AG08396 (cell line): Measurements from ENCODE around the gene MYPN.
"Not testable (repeated sequence)": the region's sequence is repeated elsewhere in the genome, so short reads cannot be mapped to it uniquely, and the experiment has no call there.

Source experiments
- DNase-seq: peaks from one replicate; pipeline ENCODE4 v3.0.0; 2012; ENCODE audit warnings: low spot score, mixed read lengths

The MYPN gene, protein sequence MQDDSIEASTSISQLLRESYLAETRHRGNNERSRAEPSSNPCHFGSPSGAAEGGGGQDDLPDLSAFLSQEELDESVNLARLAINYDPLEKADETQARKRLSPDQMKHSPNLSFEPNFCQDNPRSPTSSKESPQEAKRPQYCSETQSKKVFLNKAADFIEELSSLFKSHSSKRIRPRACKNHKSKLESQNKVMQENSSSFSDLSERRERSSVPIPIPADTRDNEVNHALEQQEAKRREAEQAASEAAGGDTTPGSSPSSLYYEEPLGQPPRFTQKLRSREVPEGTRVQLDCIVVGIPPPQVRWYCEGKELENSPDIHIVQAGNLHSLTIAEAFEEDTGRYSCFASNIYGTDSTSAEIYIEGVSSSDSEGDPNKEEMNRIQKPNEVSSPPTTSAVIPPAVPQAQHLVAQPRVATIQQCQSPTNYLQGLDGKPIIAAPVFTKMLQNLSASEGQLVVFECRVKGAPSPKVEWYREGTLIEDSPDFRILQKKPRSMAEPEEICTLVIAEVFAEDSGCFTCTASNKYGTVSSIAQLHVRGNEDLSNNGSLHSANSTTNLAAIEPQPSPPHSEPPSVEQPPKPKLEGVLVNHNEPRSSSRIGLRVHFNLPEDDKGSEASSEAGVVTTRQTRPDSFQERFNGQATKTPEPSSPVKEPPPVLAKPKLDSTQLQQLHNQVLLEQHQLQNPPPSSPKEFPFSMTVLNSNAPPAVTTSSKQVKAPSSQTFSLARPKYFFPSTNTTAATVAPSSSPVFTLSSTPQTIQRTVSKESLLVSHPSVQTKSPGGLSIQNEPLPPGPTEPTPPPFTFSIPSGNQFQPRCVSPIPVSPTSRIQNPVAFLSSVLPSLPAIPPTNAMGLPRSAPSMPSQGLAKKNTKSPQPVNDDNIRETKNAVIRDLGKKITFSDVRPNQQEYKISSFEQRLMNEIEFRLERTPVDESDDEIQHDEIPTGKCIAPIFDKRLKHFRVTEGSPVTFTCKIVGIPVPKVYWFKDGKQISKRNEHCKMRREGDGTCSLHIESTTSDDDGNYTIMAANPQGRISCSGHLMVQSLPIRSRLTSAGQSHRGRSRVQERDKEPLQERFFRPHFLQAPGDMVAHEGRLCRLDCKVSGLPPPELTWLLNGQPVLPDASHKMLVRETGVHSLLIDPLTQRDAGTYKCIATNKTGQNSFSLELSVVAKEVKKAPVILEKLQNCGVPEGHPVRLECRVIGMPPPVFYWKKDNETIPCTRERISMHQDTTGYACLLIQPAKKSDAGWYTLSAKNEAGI (N-terminal part only)

DNA sequence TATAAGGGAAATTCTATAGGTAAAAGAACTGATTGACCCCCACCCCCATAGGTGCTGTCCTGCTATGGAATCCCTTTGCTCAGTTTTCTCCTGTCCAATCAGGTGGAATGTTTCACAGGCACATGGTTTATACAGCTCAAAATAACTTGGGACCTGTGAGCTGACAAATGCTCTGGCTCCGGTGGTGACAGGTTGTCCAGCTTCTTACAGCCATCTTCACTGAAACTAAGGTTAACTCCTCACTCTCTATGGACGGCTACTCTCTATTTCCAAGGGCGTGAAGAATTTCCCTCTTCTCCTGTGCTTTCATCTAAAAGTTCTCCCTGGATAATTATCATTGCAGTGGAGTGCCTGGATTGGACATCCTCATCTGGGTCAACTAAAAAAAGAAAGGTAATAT is at the start of gene MYPN:
MYPN (plus strand) TSS at position 158 of the 400 bp plus-strand sequence. CDS start 11,951 bp downstream, outside the sequence.
- no peak for DNase-seq

DNA sequence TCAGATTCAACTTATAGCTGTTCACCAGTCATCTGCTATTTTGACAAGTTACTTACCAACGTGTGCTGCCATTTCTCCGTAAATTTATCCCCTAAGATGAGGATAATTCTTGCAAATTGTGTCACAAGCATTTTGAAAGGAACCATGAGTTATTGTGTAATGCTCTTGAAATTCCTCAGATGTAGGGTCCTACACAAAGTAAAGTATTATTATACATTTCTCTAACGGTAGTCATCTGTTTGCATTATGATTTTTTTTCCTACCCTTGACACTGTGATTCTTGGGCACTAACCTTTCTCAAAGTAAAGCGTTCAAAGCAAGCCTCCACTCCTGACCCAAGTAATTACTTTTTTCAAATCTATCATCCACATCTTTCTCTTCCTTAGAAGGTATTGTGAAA is 42.3 kb upstream of the MYPN start:
- DNase-seq, result no peak

DNA sequence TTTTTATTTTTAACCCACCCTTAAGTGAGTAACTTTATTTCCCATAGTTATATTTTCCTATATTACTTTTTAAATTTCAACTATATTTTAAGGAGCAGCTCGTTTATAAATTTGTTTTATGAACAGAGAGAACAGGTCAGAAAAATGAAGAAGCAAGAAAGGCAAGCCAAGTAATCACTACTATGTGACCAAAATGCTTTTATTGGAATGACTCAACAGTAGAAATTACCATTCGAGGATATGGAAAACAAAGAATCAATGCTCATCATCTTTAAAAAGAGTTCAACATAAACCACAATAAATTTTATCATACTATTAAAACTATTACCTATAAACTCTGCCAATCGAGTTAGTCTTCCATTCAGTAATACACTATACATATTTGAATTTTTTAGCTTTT is 41.8 kb upstream of the MYPN start:
- no peak for DNase-seq

DNA sequence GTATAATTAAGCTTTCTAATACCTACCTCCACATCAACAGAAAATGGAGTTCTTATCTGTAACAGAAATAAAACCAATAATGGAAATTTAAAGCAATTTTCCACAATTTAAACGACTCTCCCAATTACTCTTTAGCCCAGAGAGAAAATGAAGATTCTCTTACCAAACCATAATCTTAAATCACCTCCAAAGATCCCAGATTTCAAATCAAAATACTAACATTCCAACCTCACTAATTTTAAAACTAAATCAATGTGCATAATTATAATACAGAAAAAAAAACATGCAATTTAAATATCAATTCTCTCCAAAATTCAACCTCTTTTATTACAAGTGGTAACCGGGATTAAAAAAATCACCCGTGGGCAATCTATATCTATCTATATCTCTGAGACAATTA is 35.7 kb upstream of the MYPN start:
- no peak for DNase-seq

DNA sequence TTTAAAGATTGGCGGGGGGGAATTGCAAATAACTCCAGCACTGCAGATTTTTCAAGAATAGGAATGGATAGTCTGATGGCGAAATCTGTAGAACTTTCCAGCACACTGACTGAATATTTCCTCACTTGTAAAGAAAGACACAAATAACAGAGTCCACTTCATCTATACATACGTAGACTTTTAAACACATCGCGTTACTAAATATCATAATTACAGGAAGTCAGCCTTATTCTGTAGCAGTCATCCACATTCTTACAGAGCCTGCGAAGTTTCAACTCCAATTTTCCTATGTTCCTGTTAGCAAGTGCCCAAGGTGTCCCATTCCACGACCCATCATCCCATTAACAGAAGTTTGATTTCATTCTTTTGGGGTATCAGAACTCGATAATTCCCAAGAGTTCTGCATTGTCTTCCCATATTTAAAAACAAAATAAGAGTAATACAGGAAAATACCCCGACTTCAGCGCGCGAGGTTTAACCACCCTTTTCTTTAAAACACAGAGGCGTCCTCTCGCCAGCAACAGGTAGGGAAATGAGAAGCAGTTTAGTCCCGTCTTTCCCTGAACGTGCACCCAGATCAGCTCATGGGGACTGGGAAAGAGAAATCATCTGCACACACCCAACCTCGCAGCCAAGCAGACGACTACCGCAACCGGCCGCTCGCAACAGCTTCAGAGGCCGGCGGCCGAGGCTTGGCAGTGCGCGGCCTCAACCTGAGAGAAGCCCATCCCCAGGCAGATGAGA is 35.1 kb upstream of the MYPN start:
- DNase-seq, result no peak

DNA sequence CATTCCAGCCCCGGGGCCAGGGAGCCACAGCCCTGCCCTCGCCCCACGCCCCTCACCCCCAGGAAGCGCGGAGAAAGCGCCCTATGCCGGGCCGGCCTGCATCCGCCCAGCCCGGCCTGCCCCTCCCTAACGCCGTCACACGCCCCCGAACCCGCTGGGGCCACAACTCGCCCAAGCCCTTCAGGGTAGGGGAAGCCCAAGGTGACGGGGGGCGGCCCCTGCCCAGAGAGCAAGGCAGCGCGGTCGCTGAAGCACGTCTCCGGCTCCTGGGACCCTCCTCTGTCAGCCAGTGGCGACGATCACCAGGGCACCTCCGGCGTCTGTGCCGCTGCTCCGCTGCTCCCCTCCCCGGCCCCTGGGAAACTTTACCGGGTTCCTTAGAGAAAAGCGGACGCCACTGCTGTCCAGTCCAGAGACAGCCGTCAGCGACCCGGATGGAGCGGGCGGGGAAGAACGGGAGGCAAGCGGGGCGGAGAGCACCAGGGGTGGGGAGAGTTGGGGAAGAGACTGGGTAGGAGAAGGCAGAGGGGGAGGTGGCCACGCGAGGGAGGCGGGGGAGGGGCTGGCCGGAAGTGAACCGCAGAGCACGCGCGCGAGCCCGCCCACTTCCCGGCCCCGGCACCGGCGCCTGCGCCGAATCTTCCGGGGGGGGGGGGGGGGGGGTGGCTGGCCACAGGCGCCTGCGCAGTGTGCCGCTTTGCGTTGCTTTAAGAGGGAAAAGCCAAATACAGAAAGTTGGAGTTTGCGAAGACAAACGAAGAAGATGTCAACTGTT is 34.3 kb upstream of the MYPN start, which contains the start of gene HERC4:
HERC4 (minus strand) TSS at position 509 of the 775 bp plus-strand sequence. CDS start 2,175 bp downstream, outside the sequence.
- DNase-seq, result peak; percentile 99

DNA sequence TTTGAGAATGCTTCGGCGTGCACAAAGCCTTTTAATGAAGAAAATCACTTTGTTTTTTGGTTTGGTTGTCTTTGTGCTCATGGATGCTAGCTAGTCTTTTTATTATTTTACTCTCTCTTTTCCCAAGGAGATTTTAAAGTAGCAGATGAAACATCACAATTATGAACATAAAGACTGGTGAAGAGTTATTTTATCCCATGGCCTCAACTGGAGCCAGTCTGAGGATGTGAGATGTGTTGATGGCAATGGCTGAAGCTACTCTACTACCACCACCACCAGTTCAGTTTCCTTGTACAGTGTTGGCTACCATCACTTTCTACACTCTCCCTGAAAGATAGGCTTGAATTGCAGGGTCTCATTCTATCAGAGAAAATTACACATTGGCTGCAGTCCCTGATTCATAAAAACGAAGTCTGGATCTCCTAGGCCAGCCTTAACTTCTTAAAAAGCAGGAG is 33.7 kb upstream of the MYPN start:
- DNase-seq, result no peak

DNA sequence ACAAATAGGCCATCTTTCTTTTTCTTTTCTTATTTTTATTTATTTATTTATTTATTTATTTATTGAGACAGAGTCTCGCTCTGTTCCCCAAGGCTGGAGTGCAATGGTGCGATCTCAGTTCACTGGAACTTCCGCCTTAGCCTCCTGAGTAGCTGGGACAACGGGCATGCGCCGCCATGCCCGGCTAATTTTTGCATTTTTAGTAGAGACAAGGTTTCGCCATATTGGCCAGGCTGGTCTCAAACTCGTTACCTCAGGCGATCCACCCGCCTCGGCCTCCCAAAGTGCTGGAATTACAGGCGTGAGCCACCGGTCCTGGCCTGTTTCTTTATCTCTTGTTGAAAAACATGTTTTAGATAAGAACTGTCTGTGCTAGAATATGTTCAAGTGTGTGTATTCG is 33.2 kb upstream of the MYPN start:
- DNase-seq, result not testable (repeated sequence)

DNA sequence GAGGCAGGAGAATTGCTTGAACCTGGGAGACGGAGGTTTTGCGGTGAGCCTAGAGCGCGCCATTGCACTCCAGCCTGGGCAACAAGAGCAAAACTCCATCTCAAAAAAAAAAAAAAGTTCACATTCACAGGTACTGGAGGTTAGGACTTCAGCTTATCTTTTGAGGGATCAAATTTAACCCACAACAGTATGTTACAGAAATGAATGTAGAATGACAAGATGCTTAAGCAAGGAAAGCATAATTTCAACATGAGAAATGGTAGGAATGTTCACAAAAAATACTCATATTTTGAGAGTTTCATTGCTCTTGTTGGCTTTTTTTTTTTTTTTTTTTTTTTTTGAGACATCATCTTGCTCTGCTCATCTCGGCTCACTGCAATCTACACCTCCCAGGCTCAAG is 32.3 kb upstream of the MYPN start:
- no peak for DNase-seq

DNA sequence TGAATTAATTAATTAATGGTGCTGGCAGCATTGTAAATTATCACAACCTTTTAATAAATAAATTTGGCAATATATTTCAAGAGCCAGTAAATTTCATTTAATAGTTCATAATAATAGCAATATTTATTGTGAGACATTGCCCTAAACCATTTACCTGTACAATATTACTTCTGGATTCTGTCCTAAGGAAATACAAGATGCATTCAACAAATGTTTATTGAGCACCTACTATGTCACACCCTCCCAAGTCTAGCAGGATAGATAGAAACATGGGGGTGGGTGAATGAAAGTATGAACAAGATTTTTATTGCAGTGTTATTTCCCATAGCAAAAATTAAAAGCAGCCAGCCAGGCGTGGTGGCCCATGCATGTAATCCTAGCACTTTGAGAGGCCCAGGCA is 29.9 kb upstream of the MYPN start:
- DNase-seq, result no peak

DNA sequence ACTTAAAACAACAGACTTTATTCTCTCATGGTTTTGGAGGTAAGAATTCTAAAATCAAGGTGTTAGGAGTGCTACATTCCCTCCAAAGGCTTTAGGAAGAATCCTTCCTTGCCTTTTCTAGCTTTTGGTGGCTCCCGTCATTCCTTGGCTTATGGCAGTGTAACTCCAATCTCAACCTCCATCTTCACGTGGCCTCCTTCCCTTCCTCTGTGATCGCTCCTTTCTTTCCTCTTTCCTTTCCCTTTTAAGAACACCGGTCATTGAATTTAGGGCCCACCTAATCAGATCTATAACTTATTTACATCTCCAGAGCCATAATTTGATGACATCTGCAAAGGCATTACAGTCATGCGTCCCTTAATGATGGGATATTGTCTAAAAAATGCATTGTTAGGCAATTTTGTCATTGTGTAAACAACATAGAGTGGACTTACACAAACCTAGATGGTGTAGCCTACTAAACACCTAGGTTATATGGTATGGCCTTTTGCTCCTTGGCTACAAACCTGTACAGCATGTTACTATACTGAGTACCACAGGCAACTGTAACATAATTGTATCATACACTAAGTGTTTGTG is 28.3 kb upstream of the MYPN start:
- DNase-seq, result no peak

DNA sequence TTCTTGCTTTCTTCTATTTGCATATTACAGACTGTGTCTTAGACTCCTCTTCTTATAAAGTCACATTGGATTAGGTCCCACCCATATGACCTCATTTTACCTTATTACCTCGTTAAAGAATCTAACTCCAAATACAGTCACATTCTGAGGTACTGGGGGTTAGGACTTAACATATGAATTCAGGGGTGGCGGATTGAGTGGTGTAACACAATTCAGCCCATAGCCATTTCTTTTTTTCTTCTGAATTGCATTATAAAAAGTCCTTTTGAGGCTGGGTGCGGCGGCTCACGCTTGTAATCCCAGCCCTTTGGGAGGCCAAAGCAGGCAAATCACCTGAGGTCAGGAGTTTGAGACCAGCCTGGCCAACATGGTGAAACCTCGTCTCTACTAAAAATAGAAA is 27.4 kb upstream of the MYPN start:
- no peak for DNase-seq

DNA sequence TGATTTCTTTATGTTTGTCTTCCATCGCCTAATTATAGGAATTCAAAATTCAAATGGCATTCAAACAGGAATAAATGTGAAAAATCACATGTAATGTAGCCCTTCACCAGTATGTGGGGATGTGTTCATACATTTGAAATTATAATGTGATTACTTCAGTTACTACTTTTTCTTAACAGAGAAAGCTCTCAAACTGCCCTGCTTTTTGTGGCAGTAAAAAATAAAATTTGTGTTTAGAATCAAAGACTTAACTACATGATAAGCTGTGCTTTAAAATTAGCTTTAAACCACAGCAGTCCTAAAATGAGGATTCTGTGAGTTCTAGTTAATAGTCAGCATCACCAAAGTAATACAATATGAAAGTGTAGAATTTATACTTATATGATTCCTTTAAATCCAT is 26.4 kb upstream of the MYPN start:
- no peak for DNase-seq

DNA sequence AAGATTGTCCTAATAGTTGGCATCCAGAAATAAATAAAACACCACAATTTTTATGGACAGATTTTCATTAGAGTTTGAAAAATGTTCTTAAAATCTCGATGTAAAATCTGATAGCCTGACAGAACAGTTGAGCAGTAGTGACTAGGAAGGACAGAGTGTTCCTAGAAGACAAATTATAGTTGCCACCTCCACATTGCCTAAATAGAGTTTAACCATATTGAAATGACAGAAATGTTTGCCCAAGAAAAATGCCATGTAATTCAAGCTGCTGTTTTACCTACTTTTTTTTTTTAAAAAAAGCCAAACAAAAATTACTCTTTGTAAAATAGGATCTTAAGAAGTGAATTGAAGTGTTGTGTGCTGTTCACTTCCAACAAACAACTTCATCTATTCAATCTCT is 25.3 kb upstream of the MYPN start:
- DNase-seq, result no peak

DNA sequence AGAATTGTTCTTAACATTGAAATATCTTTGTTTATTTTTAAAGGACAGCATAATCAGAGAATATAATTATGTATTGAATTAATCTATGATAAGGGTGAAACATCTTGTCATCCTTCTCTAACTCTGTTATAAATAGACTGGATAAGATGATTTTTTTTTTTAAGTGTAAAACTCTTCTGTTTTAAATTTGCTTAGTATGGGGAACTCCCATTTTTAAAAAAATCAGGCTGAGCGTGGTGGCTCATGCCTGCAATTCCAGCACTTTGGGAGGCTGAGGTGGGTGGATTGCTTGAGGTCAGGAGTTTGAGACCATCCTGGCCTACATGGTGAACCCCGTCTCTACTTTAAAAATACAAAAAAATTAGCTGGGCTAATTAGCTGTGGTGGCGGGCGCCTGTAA is 24.8 kb upstream of the MYPN start:
- DNase-seq, result no peak

DNA sequence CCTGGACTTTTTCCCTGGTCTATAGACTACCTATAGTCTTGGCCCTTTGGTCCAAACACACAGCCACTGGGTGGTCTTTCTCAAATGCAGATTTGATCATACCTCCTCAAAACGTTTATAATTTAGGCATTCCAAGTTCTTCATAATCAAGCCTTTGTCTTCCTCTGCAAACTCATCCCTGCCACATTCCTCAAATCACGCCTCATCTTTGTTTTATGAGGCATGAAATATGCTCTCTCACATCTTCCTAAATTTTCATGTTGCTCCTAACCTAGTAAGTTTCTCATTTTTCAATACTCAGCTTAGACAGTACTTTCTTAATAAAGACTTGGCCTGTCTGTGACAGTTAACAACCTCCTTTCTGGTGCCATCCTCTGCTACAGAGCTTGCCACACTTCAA is 23.3 kb upstream of the MYPN start:
- no peak for DNase-seq

DNA sequence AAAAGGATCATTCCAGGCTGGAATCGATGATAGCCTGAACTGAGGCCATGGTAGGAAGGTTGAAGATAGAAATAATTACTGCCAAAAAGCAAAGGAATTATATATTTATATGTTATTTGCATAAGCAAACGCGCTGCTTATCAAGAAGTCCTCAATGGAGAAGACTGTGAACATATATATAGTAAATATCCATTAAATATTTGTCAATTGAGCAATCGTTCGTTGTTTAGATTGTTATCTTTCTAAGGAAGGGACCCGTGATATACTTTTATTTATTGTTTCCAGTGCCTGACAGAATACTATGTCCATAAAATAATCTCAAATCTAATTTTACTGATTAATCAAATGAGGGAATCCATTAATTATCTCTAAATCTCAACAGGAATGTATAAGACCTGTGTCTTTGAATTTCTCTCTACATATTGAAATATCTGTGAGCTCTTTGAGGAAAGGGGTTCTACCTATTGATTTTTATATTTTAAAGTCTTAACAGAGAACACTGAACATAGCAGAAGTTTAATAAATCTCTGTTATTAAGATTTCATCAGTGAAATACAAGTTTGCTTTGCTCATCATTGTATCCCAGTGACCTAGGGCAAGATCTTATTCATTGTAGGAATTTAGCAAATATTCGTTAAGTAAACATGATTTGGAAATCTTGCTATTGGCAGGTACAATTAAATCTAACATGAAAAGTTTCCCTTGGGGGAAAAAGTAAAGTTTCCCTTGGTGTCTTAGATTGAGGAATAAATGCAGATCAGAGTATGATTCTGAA is 22.2 kb upstream of the MYPN start:
- DNase-seq, result no peak

DNA sequence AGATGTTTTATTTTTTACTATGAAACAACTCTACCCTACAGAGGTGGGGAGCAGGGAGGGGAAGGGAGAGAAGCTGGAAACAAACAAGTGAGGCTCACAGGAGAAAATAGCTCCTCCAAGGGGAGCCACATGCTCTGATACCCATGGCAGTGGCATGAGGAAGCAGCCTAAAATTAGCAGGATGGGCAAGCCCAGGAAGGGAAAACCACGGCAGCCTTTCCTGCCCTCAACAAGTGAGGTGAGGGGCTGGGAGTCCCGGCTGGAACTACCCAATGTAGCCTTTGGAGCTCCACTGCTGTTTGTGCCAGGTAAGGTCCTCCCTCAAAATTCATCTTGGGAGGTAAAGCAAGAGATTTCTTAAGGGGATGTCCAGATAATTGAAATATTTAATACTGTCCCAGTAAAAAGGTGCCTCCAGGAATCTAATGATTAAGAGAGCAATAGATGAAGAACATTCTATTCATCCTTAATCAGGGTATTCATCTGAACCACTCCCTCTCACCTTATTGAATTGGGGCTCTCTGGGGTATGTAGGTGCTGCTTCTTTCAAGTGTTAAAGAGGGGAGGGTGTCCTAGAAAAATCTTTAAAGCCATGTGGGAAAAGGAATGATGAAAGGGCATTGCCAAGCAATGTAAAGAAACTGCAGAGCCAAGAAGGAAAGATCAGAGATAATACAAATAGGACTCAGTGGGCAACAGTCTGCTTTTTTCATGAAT is 21.4 kb upstream of the MYPN start:
- no peak for DNase-seq

DNA sequence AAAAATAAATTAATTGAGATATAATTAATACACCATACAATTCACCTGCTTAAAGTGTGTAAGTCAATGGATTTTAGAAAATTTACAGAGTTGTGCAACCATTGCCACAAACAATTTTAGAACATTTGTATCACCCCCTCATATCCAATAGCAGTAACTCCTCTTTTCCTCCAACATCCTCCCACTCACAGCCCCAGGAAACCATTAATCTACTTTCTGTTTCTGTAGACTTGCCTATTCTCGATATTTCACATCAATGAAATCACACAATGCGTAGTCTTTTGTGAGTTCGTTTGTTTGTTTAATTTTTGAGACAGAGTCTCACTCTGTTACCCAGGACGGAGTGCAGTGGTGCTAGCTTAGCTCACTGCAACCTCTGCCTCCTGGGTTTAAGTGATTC is 20.5 kb upstream of the MYPN start:
- DNase-seq, result no peak
